H1 (cell line): ENCODE data around the gene SMARCC2. TPM values are rescaled to one million over a fixed set of nuclear protein-coding genes. Genes with fewer than 3 reads are reported as not detected.

Experiments used
- CTCF ChIA-PET: fragments of 300-600 bp; sonication (Branson Sonifier 250); formaldehyde crosslinking; loops from one replicate; lab custom pipeline; 2021; ENCODE audit not compliant: partially characterized antibody; lab: Charles Lee
- POLR2A ChIA-PET: fragments of 300-600 bp; sonication (Branson Sonifier 250); formaldehyde crosslinking; loops from one replicate; lab custom pipeline; 2021; ENCODE audit warnings: inconsistent platforms; ENCODE audit not compliant: partially characterized antibody; lab: Charles Lee
- DNase-seq, 2 experiments: peaks; one replicate each; pipeline versions ENCODE4 v3.0.0 to v3.0.0-alpha.2; 2010 to 2022; ENCODE audit warnings: low spot score in 2 of 2, low read depth in 1 of 2, mixed read lengths in 1 of 2
- FAIRE-seq: peaks from 2 replicates; lab custom pipeline; 2011; peaks lifted over from hg19 to GRCh38; lab: Jason Lieb, UNC
- H2AFZ ChIP-seq: 2 replicates; pipeline ENCODE4 v1.8.1; 2012; ENCODE audit warnings: low read length, inconsistent platforms
- H2AK5ac ChIP-seq: 2 replicates; pipeline ENCODE4 v1.6.1; 2013; ENCODE audit warnings: low read depth, low read length
- H2BK120ac ChIP-seq: replicated peaks from 2 replicates; pipeline ENCODE3; 2013; ENCODE audit warnings: low read depth, low read length, inconsistent platforms
- H2BK12ac ChIP-seq: 2 replicates; pipeline ENCODE4 v1.6.1; 2013; ENCODE audit warnings: low read depth, low read length
- H2BK15ac ChIP-seq: 2 replicates; pipeline ENCODE4 v1.6.1; 2013; ENCODE audit warnings: low read length
- H2BK20ac ChIP-seq: 2 replicates; pipeline ENCODE4 v1.6.1; 2013; ENCODE audit warnings: low read length
- H2BK5ac ChIP-seq: 2 replicates; pipeline ENCODE4 v1.6.1; 2013; ENCODE audit warnings: low read depth, low read length
- H3K14ac ChIP-seq: 2 replicates; pipeline ENCODE4 v1.6.1; 2013; ENCODE audit warnings: inconsistent platforms; ENCODE audit not compliant: insufficient read length
- H3K18ac ChIP-seq: 2 replicates; pipeline ENCODE4 v1.6.1; 2013; ENCODE audit warnings: low read length; ENCODE audit errors: extremely low read depth
- H3K23ac ChIP-seq: 2 replicates; pipeline ENCODE4 v1.6.1; 2013; ENCODE audit warnings: inconsistent platforms; ENCODE audit not compliant: insufficient read length
- H3K23me2 ChIP-seq: 2 replicates; pipeline ENCODE4 v1.6.1; 2013; ENCODE audit warnings: low read depth, low read length
- H3K27ac ChIP-seq: 2 replicates; pipeline ENCODE4 v1.6.1; 2011; ENCODE audit warnings: low read depth, low read length, inconsistent platforms
- H3K27me3 ChIP-seq, 4 experiments: replicated peaks in 1 of 4; 1 replicate in 1 of 4; 2 replicates in 3 of 4; pipeline versions ENCODE4 v1.6.1 to v1.8.1; 2011 to 2013; ENCODE audit warnings: low read length in 3 of 4, mild to moderate bottlenecking in 3 of 4, inconsistent platforms in 2 of 4, mixed read lengths in 2 of 4, moderate library complexity in 1 of 4; ENCODE audit not compliant: control insufficient read depth in 3 of 4, insufficient read depth in 3 of 4; ENCODE audit errors: extremely low read depth in 1 of 4
- H3K36me3 ChIP-seq, 4 experiments: 2 replicates each; pipeline versions ENCODE4 v1.6.1 to v1.8.1; 2011 to 2013; ENCODE audit warnings: mild to moderate bottlenecking in 4 of 4, low read length in 3 of 4, moderate library complexity in 2 of 4, control low read depth in 1 of 4, inconsistent platforms in 1 of 4; ENCODE audit not compliant: insufficient read depth in 4 of 4, control insufficient read depth in 2 of 4
- H3K4ac ChIP-seq: replicated peaks from 2 replicates; pipeline ENCODE3; 2013; ENCODE audit warnings: low read length, low read depth, mixed read lengths, inconsistent platforms; ENCODE audit not compliant: insufficient read length
- H3K4me1 ChIP-seq, 4 experiments: replicated peaks in 1 of 4; 1 replicate in 1 of 4; 2 replicates in 3 of 4; pipeline versions ENCODE4 v1.6.1 to v1.8.1; 2011 to 2013; ENCODE audit warnings: low read length in 3 of 4, inconsistent platforms in 2 of 4, mixed read lengths in 1 of 4; ENCODE audit not compliant: insufficient read depth in 4 of 4, control insufficient read depth in 3 of 4
- H3K4me2 ChIP-seq, 2 experiments: 2 replicates each; pipeline versions ENCODE4 v1.6.1 to v1.8.1; 2011 to 2013; ENCODE audit warnings: low read depth in 2 of 2, low read length in 2 of 2, control low read depth in 1 of 2, inconsistent platforms in 1 of 2, mild to moderate bottlenecking in 1 of 2; ENCODE audit not compliant: insufficient read depth in 1 of 2
- H3K4me3 ChIP-seq, 4 experiments: fragments of 200-600, 300-600 bp in 1 of 4; sonication (generic), shearing (Covaris generic), sonication (Bioruptor Twin) in 1 of 4; 2 replicates each; pipeline versions ENCODE4 v1.5.1 to v1.8.1; 2011 to 2016; ENCODE audit warnings: low read length in 4 of 4, low read depth in 3 of 4, control low read depth in 2 of 4, inconsistent platforms in 2 of 4, mild to moderate bottlenecking in 2 of 4, mixed read lengths in 1 of 4, moderate library complexity in 1 of 4; ENCODE audit not compliant: insufficient read depth in 2 of 4; ENCODE audit errors: extremely low read depth in 1 of 4
- H3K56ac ChIP-seq: replicated peaks from 2 replicates; pipeline ENCODE3; 2013; ENCODE audit warnings: low read depth, mild to moderate bottlenecking, mixed read lengths, low read length, inconsistent platforms; ENCODE audit not compliant: insufficient read length
- H3K79me1 ChIP-seq: 2 replicates; pipeline ENCODE4 v1.6.1; 2013; ENCODE audit warnings: low read depth, low read length, control low read depth
- H3K79me2 ChIP-seq, 2 experiments: 2 replicates each; pipeline versions ENCODE4 v1.6.1 to v1.8.1; 2012 to 2013; ENCODE audit warnings: low read length in 2 of 2, mild to moderate bottlenecking in 2 of 2, inconsistent platforms in 1 of 2; ENCODE audit not compliant: insufficient read depth in 2 of 2, control insufficient read depth in 1 of 2
- H3K9ac ChIP-seq, 4 experiments: replicated peaks in 1 of 4; 1 replicate in 1 of 4; 2 replicates in 3 of 4; pipeline versions ENCODE4 v1.6.1 to v1.8.1; 2011 to 2013; ENCODE audit warnings: low read depth in 3 of 4, low read length in 3 of 4, control low read depth in 2 of 4, mild to moderate bottlenecking in 2 of 4, moderate library complexity in 2 of 4, inconsistent platforms in 1 of 4; ENCODE audit errors: extremely low read depth in 1 of 4
- H3K9me3 ChIP-seq, 2 experiments: 2 replicates each; pipeline versions ENCODE4 v1.6.1 to v1.8.1; 2012 to 2013; ENCODE audit warnings: mild to moderate bottlenecking in 2 of 2, moderate library complexity in 2 of 2, control low read depth in 1 of 2, inconsistent platforms in 1 of 2, low read depth in 1 of 2, low read length in 1 of 2, mixed read lengths in 1 of 2; ENCODE audit not compliant: insufficient read depth in 2 of 2
- H4K20me1 ChIP-seq, 2 experiments: replicated peaks in 1 of 2; 2 replicates each; pipeline versions ENCODE3 to v1.8.1; 2011 to 2013; ENCODE audit warnings: inconsistent platforms in 2 of 2, low read length in 2 of 2, mild to moderate bottlenecking in 1 of 2; ENCODE audit not compliant: insufficient read depth in 2 of 2, control insufficient read depth in 1 of 2
- H4K5ac ChIP-seq: 2 replicates; pipeline ENCODE4 v1.6.1; 2013; ENCODE audit warnings: low read length, low read depth, mixed read lengths, inconsistent platforms; ENCODE audit not compliant: insufficient read length
- H4K8ac ChIP-seq: 2 replicates; pipeline ENCODE4 v1.8.0; 2013; ENCODE audit warnings: mild to moderate bottlenecking, moderate library complexity, low read length, inconsistent platforms; ENCODE audit not compliant: insufficient read depth; ENCODE audit errors: extremely low read depth
- H4K91ac ChIP-seq: replicated peaks from 2 replicates; pipeline ENCODE3; 2013; ENCODE audit warnings: low read length, mixed read lengths, inconsistent platforms; ENCODE audit not compliant: insufficient read length
- MAFK ChIP-seq: IDR thresholded peaks from 2 replicates; pipeline ENCODE4 v1.6.1; 2012; ENCODE audit warnings: low read depth, mild to moderate bottlenecking, improper control_type of control experiment, low read length
- RXRA ChIP-seq: IDR thresholded peaks from 2 replicates; pipeline ENCODE4 v1.6.1; 2011; ENCODE audit warnings: low read depth, mild to moderate bottlenecking, low read length, moderate library complexity; ENCODE audit not compliant: insufficient read depth
- SP4 ChIP-seq: IDR thresholded peaks from 2 replicates; pipeline ENCODE4 v1.6.1; 2012; ENCODE audit warnings: low read length, inconsistent platforms
- TEAD4 ChIP-seq: IDR thresholded peaks from 2 replicates; pipeline ENCODE4 v1.6.1; 2012; ENCODE audit warnings: low read depth, low read length, inconsistent platforms, mixed read lengths
- WGBS, 2 experiments: shearing (Covaris generic) in 1 of 2; methylation state at CpG; one replicate each; pipeline versions ENCODE4 v1.1.6 to v1.1.7; 2013 to 2015; ENCODE audit warnings: low lambda C conversion rate in 2 of 2, mixed read lengths in 2 of 2, inconsistent platforms in 1 of 2, low coverage in 1 of 2, missing lambda C conversion rate in 1 of 2; ENCODE audit not compliant: insufficient replicate concordance in 2 of 2, insufficient coverage in 1 of 2, insufficient read length in 1 of 2; ENCODE audit errors: extremely low coverage in 1 of 2, missing lambda C conversion rate in 1 of 2; 5-methylcytosine and 5-hydroxymethylcytosine counted together
- polyA plus RNA-seq, 7 experiments: library from polyadenylated mRNA; depleted of rRNA in 3 of 7; stranded (reverse) in 5 of 7; unstranded in 2 of 7; fragments of >200 nt in 5 of 7; fragments of 200-250 nt in 2 of 7; gene quantifications; 1 replicate in 5 of 7; 2 replicates in 1 of 7; 4 replicates in 1 of 7; pipeline versions ENCODE4 v1.2.1 to v1.2.3, GENCODE V29; 2011 to 2013; ENCODE audit warnings: missing spikeins in 2 of 7, mixed read lengths in 2 of 7
- total RNA-seq: library from RNA; stranded (reverse); fragmentation: NEBNext Ultra II Directional; extraction: Animal tissue kit (Norgen Biotek cat#: 25700); gene quantifications from 2 replicates; pipeline ENCODE4 v1.2.1, GENCODE V29; 2021

SMARCC2 gene
- total and polyA plus RNA-seq, 2 of the 8 experiments (the other 6 are each of a cell fraction or from before 2014, with no cell fraction given) = 33.9 to 78.5 TPM

GRCh38 chr12:56145217-56145616, 44.1 kb downstream of the SMARCC2 start:
- WGBS, 2 experiments = 93% methylated on average over 3 of the region's 3 CpGs; no CpG with 5 or more reads in 1 of the 2 experiments

More at GRCh38 chr12:56145217-56145616, 44.1 kb downstream of the SMARCC2 start:
- Histone ChIP-seq H4K8ac (no peak overlapping the region), H3K27me3 (no peaks in the 10 kb centered on the region; a peak in 1 of 7 replicates), H2BK15ac (no peak overlapping the region), H2BK5ac (no peak overlapping the region), H2AK5ac (no peak overlapping the region), H3K14ac (no peak overlapping the region), H4K20me1 (no peaks in the 10 kb centered on the region), H3K56ac (no peak overlapping the region), H3K23me2 (no peaks in the 10 kb centered on the region), H3K4ac (no peak overlapping the region), H3K4me3 (no peak overlapping the region), H2AFZ (no peak overlapping the region), H3K9ac (no peak overlapping the region), H3K18ac (no peak overlapping the region), H4K5ac (no peak overlapping the region), H3K9me3 (no peaks in the 10 kb centered on the region), H3K27ac (no peak overlapping the region), H4K91ac (no peak overlapping the region), H3K23ac (no peak overlapping the region), H3K79me1 (no peaks in the 10 kb centered on the region), H2BK120ac (no peak overlapping the region), H3K79me2 (no peaks in the 10 kb centered on the region), H3K4me2 (no peak overlapping the region), H2BK20ac (no peak overlapping the region), H2BK12ac (no peak overlapping the region), H3K4me1 (no peaks in the 10 kb centered on the region), H3K36me3 (peaks cover 18 to 40% (median 35%) of the 10 kb centered on the region in 4 experiments; a peak in 7 of 8 replicates)
- ChIA-PET POLR2A (interaction anchor here (1.0 to 1.5 kb wide), 2 partner anchors 10 to 22 kb away, joined by 4 read pairs; no protein-coding TSS in a partner anchor), CTCF (interaction anchor here (0.9 to 3.5 kb wide), 6 partner anchors 9 to 26 kb away, joined by 3 to 19 read pairs (median 4); partner anchors contain the start of gene ZC3H10)
- FAIRE-seq (no peak), DNase-seq (no peak)
- no peak for TF ChIP-seq SP4
- no peak for TF ChIP-seq RXRA
- no peak for TF ChIP-seq MAFK
- no peak for TF ChIP-seq TEAD4
